Measurements from ENCODE around the gene COL9A3. TPM values are rescaled to one million over a fixed set of nuclear protein-coding genes. Genes with fewer than 3 reads are reported as not detected.
"Not testable (repeated sequence)": the region's sequence is repeated elsewhere in the genome, so short reads cannot be mapped to it uniquely, and the experiment has no call there.

COL9A3 gene
- total RNA-seq, 1 experiment from 2014 or later = 2.0 TPM

DNA sequence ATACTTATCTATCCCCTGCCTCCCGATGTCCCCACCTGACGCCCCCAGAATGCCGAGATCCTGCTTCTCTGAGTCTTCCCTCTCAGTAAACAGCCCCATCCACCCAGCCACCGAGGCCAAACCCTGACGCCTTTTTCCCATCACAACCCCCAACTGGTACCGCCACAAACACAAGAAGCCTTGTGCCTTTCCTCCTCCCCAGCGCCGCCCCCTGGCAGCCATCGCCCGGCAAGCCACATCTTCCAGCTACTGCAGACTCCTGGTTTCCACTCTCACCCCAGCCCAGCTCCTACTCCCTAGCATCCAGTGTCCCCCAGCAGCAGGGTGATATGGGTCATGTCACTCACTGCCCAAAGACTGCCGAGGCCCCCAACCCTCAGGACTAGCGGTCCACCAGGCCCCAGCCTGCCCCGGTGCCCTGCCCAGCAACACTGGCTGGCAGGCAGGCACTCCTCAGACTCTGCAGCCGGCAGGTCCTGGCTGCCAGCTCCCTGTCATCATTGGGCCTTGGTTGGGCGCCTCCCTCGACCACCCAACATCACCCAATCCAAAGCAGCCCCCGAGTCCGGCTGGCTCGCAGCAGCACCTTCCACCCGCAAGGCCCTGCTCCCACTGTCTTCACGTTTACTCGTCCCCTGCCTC is 33.6 kb downstream of the COL9A3 start:
- peaks cover 48% of the 10 kb centered on the region for H3K36me3 ChIP-seq
- H3K27me3 ChIP-seq = no peaks in the 10 kb centered on the region
- no peaks in the 10 kb centered on the region for H3K4me1 ChIP-seq
- no peak for DNase-seq
- no peaks in the 10 kb centered on the region for H3K9me3 ChIP-seq (replicated peaks)
- H3K27ac ChIP-seq = no peak overlapping the region
- H3K4me3 ChIP-seq = no peak overlapping the region

DNA sequence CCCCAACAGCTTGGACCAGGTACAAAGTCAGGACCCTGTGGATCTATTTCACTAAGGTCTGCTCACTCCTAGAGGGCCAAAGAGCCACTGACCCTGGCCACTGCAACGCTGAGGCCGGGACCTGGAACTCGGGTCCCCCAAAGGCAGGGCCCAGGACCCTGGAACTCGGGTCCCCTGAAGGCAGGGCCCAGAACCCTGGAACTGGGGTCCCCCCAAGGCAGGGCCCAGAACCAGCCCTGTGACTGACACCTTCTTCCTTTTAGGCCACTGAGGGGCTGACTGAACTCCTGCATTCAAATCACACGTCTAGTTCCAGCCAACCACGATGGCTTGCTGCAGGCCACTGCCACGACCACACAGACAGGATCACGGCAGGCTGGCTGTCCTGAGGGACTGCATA is 35.3 kb downstream of the COL9A3 start:
- Histone ChIP-seq H3K9me3 (replicated peaks) (no peaks in the 10 kb centered on the region), H3K4me1 (no peaks in the 10 kb centered on the region), H3K4me3 (no peak overlapping the region), H3K27ac (no peak overlapping the region), H3K36me3 (peaks cover 59% of the 10 kb centered on the region), H3K27me3 (no peaks in the 10 kb centered on the region)
- no peak for DNase-seq

DNA sequence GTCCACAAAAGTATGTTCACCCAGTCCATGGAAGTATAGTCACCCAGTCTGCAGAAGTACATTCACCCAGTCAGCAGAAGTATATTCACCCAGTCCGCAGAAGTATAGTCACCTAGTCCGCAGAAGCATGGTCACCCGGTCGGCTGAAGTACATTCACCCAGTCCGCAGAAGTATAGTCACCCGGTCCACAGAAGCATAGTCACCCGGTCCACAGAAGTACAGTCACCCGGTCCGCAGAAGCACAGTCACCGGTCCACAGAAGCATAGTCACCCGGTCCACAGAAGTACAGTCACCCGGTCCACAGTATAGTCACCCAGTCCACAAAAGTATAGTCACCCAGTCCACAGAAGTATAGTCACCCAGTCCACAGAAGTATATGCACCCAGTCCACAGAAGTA is 36.0 kb downstream of the COL9A3 start:
- H3K36me3 ChIP-seq = peaks cover 63% of the 10 kb centered on the region
- no peak overlapping the region for H3K27ac ChIP-seq
- H3K4me1 ChIP-seq = no peaks in the 10 kb centered on the region
- H3K9me3 ChIP-seq (replicated peaks) = no peaks in the 10 kb centered on the region
- H3K27me3 ChIP-seq = no peaks in the 10 kb centered on the region
- no peak for DNase-seq
- no peak overlapping the region for H3K4me3 ChIP-seq

DNA sequence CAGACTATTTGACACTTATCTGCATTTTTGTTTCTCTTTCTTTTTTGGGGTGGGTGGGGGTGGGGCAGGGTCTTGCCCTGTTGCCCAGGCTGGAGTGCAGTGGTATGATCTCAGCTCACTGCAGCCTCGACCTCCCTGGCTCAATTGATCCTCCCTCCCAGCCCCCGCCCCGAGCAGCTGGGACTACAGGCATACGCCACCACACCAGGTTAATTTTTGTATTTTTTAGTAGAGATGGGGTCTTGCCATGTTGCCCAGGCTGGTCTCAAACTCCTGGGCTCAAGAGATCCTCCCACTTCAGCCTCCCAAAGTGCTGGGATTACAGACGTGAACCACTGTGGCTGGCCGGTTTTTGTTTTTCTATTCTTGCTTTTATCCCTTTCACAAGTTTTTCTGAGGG is 36.5 kb downstream of the COL9A3 start:
- H3K4me3 ChIP-seq; H3K27ac ChIP-seq; H3K4me1 ChIP-seq; H3K27me3 ChIP-seq; H3K9me3 ChIP-seq (replicated peaks); DNase-seq: not testable (repeated sequence)
- H3K36me3 ChIP-seq = peaks cover 65% of the 10 kb centered on the region

DNA sequence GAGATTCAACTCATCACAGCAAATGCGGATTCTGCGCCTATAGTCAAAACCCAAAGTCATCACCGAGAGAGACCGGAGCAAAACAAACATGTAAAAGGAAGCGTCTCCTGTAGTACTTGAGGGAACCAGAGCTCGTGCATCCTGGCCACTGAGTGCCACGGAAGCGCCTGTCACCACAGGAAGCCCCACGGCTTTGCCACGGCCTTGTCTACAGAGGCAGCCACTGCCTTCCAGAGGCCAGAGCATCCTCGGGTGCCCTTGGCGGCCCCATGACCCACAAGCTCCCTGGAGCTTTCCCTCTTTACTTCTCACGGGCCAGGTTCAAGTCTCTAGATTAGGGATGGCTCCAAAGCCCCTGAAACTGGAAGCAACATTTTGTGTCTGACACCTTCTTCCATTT is 37.3 kb downstream of the COL9A3 start:
- Histone ChIP-seq H3K4me1 (no peaks in the 10 kb centered on the region), H3K9me3 (replicated peaks) (no peaks in the 10 kb centered on the region), H3K27ac (no peak overlapping the region), H3K27me3 (no peaks in the 10 kb centered on the region), H3K4me3 (no peak overlapping the region), H3K36me3 (peaks cover 68% of the 10 kb centered on the region)
- no peak for DNase-seq

DNA sequence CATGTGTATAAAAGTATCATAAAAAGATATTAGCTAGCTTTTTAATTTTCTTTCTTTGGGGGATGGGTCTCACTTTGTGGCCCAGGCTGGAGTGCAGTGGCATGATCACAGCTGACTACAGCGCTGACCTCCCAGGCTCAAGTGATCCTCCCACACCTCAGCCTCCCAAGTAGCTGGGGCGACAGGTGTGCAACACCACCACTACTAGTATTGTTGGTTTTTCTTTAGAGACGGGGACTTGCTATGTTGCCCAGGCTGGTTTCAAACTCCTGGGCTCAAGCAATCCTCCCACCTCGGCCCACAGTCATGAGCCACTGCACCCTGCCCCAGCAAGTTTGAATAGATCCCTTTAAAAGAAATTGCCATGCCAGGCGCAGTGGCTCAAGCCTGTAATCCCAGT is 38.3 kb downstream of the COL9A3 start:
- Histone ChIP-seq H3K27me3 (no peaks in the 10 kb centered on the region), H3K9me3 (replicated peaks) (no peaks in the 10 kb centered on the region), H3K36me3 (peaks cover 64% of the 10 kb centered on the region), H3K27ac (no peak overlapping the region), H3K4me3 (no peak overlapping the region), H3K4me1 (peaks cover 7% of the 10 kb centered on the region)
- DNase-seq = no peak

DNA sequence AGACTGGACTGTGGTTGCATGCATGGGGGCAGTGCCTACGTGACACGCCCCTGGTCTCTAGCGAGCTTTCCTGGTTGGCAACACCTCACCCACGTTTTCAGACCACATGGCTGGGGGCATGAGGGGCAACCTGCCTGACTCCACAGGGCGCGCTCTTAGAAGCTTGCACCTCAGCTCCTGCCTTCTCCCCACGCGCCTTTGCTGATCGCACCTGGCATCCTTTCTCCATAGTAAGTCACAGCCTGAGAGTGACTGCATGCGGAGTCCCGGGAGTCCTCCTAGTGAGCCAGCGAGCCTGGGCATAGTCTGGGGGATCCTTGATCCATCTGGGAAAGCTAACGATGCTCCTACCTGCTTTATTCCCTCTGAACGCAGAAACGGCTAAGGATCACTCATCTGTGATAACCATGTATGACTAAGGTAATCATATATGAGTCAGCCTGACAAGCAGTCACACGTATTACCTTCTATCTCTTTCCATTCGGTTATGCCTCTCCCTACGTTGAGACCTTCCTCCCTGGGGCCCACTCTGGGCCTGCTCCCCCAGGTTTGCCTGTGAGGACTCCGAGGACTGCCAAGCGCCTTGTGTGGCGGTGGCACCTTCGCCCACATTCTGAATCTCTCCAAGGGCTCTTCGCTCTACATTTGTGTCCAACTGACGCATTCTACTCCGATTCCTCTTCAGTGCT is 40.2 kb downstream of the COL9A3 start:
- H3K27me3 ChIP-seq = no peaks in the 10 kb centered on the region
- H3K36me3 ChIP-seq = peaks cover 56% of the 10 kb centered on the region
- DNase-seq = no peak
- H3K9me3 ChIP-seq (replicated peaks) = no peaks in the 10 kb centered on the region
- no peak overlapping the region for H3K4me3 ChIP-seq
- peaks cover 13% of the 10 kb centered on the region for H3K4me1 ChIP-seq
- H3K27ac ChIP-seq = no peak overlapping the region

DNA sequence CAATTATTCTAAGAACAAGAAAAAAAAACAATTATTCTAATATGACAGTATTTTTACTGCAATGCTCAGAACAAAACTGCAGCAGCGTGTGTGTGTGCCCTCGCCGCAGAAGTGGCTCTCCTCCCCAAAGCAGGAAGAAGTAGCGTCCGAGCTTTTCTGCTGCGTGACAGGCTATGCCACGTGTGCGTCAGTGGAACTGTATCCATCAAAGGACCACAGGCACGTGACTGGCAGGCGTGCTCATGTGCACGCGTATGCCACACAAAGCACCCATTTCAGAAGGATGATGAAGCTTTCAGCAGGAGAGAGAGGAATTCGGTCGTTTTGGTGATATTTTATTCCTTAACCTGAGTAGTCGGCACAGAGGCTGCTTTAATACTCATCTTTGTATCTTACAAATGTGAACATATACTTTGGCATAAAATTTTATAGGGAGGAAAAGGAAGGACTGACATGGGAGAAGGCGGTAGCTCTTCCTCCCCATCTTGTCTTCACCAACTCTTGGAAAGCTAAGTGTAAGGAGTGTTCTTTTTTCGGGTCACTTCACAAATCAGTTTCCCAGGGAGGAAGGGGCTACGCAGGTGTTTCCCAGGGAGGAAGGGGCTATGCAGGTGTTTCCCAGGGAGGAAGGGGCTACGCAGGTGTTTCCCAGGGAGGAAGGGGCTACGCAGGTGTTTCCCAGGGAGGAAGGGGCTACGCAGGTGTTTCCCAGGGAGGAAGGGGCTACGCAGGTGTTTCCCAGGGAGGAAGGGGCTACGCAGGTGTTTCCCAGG is 41.4 kb downstream of the COL9A3 start:
- Histone ChIP-seq H3K27me3 (no peaks in the 10 kb centered on the region), H3K36me3 (peaks cover 49% of the 10 kb centered on the region)

DNA sequence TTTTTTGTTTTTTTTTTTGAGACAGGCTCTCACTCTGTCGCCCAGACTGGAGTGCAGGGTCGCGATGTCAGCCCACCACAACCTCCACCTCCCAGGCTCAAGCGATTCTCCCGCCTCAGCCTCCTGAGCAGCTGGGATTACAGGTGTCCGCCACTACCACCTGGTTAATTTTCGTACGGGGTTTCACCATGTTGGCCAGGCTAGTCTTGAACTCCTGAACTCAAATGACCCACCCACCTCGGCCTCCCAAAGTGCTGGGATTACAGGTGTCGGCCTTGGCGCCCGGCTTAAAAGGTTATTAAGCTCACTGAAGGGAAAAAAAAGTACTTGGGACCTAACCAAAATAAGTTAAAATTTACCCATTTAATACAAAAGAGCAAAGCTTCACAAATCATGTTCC is 42.9 kb downstream of the COL9A3 start:
- H3K9me3 ChIP-seq (replicated peaks) = no peaks in the 10 kb centered on the region
- no peak overlapping the region; the same call in 1 of the 2 replicates for H3K4me3 ChIP-seq
- peaks cover 13% of the 10 kb centered on the region for H3K4me1 ChIP-seq
- no peak for DNase-seq
- peaks cover 36% of the 10 kb centered on the region for H3K36me3 ChIP-seq
- H3K27ac ChIP-seq = no peak overlapping the region
- H3K27me3 ChIP-seq = no peaks in the 10 kb centered on the region

More for the DNA sequence above, 41.4 kb downstream of the COL9A3 start:
- Histone ChIP-seq H3K27ac (no peak overlapping the region), H3K4me3 (no peak overlapping the region), H3K4me1 (peaks cover 13% of the 10 kb centered on the region), H3K9me3 (replicated peaks) (no peaks in the 10 kb centered on the region)
- DNase-seq = no peak

DNA sequence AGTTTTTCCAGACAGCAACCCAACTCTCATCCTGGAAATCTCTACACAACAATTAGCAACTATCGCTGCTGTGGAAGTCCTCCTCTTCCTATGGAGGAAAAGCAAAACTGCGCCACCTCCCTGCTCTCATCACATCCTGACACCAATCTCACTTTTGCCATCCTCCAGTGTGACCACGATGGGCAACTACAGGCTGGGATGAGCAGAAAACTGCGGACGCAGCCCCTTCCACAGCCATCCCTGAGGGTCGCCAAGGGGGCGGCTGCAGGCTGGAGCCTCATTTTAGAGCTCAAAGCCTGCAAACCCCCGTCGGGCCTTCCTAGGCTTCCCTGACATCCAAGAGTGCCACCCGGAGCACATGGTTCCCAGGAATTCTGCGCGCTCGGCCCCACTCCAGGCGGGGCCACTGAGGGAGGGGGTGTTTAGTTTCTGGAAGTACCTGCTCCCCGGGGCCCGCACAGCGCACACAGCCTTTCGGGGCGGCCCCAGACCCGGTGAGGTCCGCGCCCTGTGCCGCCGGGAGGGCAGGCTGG is 43.6 kb downstream of the COL9A3 start:
- no peaks in the 10 kb centered on the region for H3K27me3 ChIP-seq
- no peak overlapping the region for H3K27ac ChIP-seq
- peak overlapping the region; percentile 62 for H3K4me3 ChIP-seq
- no peak for DNase-seq
- H3K4me1 ChIP-seq = peaks cover 13% of the 10 kb centered on the region
- peaks cover 30% of the 10 kb centered on the region for H3K36me3 ChIP-seq
- no peaks in the 10 kb centered on the region for H3K9me3 ChIP-seq (replicated peaks)

DNA sequence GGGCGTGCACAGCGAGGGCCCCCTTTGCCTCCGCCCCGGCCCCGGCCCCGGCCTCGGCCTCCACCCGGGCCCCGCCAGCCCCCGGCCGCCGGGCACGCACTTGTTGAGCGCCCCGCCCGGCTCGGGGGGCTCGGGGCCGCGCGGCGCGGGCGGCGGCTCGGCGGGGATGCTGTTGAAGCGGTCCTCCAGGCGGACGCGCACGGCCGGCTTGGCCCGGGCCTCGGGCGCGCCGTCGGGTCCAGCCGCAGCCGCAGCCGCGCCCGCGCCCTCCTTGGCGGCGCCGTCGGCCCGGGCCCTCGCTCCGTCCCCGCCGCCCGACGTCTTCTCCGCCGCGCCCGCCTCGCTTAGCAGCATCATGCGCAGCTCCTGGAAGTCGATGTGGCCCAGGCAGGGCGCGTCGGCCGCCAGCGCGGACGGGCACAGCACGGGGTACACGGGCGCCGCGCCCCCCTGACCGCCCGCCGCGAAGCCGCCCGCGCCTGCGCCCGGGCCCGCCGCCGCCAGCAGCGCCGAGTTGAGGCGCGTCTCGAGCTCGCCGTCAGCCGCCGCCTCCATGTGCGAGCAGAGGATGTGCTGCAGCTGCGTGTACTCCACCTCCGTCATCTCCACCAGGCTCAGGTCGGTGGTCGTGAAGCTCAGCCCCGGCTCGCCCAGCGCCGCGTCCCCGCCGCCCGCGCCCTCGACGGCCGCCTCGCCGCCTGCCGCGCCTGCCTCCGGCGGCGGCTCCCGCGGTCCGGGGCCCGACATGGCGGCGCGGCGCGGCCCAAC is 44.3 kb downstream of the COL9A3 start:
- Histone ChIP-seq H3K36me3 (peaks cover 23% of the 10 kb centered on the region), H3K27ac (no peak overlapping the region), H3K4me1 (peaks cover 13% of the 10 kb centered on the region), H3K9me3 (replicated peaks) (no peaks in the 10 kb centered on the region), H3K4me3 (peak overlapping the region; percentile 62), H3K27me3 (no peaks in the 10 kb centered on the region)
- DNase-seq = peak; percentile 54 to 61

DNA sequence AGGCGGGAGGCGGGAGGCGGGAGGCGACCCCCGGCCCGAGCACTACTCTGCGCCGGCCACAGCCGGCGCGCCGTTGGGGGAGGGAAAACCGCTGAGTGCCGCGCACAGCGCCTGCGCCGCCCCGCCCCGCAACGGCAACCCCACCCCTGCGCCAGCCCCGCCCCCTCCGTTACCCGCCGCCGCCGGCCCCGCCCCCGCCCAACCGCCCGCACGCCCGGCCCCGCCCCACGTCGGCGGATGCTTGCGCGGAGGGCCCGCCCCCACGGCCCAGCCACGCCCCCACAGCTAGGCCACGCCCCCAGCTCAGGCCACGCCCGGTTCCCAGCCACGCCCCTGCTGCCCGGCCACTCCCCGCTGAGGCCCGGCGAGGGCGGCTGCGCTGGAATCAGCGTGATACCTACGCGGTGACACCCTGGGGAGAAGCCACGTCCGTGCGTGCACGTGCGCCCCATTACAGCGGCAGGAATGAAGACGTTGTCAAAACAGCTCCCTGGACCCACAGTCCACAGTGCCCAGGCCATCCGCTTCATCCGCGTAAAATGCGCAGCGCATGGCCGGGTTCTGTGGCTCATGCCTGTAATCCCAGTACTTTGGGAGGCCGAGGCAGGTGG is 45.0 kb downstream of the COL9A3 start, which contains the start of gene TCFL5:
Gene TCFL5 (minus strand): TSS at position 97 of the 611 bp plus-strand sequence. CDS start 152 bp downstream, outside the sequence.
- Histone ChIP-seq H3K4me1 (peaks cover 13% of the 10 kb centered on the region), H3K27me3 (no peaks in the 10 kb centered on the region), H3K9me3 (replicated peaks) (no peaks in the 10 kb centered on the region), H3K4me3 (peak within 1 kb of the TSS; percentile 62), H3K36me3 (peaks cover 18% of the 10 kb centered on the region), H3K27ac (no peak within 1 kb of the TSS)
- DNase-seq = peak; percentile 96

DNA sequence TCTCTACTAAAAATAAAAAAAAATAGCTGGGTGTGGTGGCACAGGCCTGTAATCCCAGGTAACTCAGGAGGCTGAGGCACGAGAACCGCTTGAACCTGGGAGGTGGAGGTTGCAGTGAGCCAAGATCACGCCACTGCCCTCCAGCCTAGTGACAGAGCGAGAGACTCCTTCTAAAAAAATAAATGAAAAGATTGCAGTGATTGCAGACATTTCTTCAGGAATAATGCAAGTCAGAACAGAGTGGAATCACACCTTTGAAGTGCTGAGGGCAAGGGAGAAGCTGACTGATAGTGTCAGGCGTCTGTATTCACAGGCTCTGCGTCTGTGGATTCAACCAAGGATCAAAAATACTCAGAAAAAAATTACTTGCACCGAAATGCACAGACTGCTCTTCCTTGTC is 47.4 kb downstream of the COL9A3 start:
- no peak overlapping the region for H3K4me3 ChIP-seq
- H3K4me1 ChIP-seq = peaks cover 13% of the 10 kb centered on the region
- H3K27ac ChIP-seq = no peak overlapping the region
- peaks cover 2% of the 10 kb centered on the region for H3K36me3 ChIP-seq
- DNase-seq = no peak
- no peaks in the 10 kb centered on the region for H3K9me3 ChIP-seq (replicated peaks)
- H3K27me3 ChIP-seq = 0 out of 2 replicates have a peak, but pooled peaks cover 5% of the 10 kb centered on the region

Measured in SJCRH30 (cell line).